Measurements from ENCODE around the gene KSR1. TPM values are rescaled to one million over a fixed set of nuclear protein-coding genes. Genes with fewer than 3 reads are reported as not detected.

The KSR1 gene
- total and polyA plus RNA-seq, 2 of the 8 experiments (the other 6 are each of a cell fraction or from before 2014, with no cell fraction given): 14.1 to 34.7 TPM

DNA sequence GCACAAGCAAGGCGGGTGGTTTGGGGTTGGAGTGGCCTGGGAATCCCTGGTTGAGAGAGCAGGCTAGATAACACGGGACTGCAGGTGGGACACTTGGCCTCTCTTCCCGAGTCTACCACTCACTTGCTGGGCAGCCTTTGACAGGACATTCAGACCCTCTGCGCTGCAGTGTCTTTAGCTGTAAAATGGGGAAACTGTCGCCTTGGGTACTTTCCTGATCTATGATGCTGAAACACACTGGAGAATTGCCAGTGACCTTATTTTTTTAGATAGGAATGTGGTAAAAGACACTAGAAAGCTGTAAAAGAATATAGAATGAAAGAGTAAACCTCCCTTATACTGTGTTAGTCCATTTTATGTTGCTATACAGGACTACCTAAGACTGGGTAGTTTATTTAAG, 30.5 kb downstream of the KSR1 start:
- Histone ChIP-seq H3K4ac (replicated peaks; ENCODE audit: insufficient read length, low read depth, low read length) (no peak overlapping the region), H3K18ac (ENCODE audit: extremely low read depth, low read length) (no peak overlapping the region), H3K27me3 (replicated peaks in 1 of 4; ENCODE audit: control insufficient read depth in 3 of 4, extremely low read depth in 1 of 4, insufficient read depth in 3 of 4, low read length in 3 of 4) (no peaks in the 10 kb centered on the region), H4K20me1 (replicated peaks in 1 of 2; ENCODE audit: control insufficient read depth in 1 of 2, insufficient read depth in 2 of 2, low read length in 2 of 2) (peaks cover 0 to 1% of the 10 kb centered on the region in 2 experiments), H4K8ac (ENCODE audit: extremely low read depth, insufficient read depth, low read length) (no peak overlapping the region), H2BK120ac (replicated peaks; ENCODE audit: low read depth, low read length) (no peak overlapping the region), H2AK5ac (ENCODE audit: low read depth, low read length) (no peak overlapping the region), H3K4me1 (replicated peaks in 1 of 4; ENCODE audit: control insufficient read depth in 3 of 4, insufficient read depth in 4 of 4, low read length in 3 of 4) (peaks cover 8 to 22% (median 15%) of the 10 kb centered on the region in 4 experiments), H3K4me2 (ENCODE audit: insufficient read depth in 1 of 2, low read depth in 2 of 2, low read length in 2 of 2) (no peak overlapping the region), H3K27ac (ENCODE audit: low read depth, low read length) (no peak overlapping the region), H4K5ac (ENCODE audit: insufficient read length, low read depth, low read length) (no peak overlapping the region), H3K56ac (replicated peaks; ENCODE audit: insufficient read length, low read depth, low read length) (no peak overlapping the region), H3K36me3 (ENCODE audit: control insufficient read depth in 2 of 4, insufficient read depth in 4 of 4, low read length in 3 of 4) (no peaks in the 10 kb centered on the region), H3K79me1 (ENCODE audit: low read depth, low read length) (peaks cover 8% of the 10 kb centered on the region), H4K91ac (replicated peaks; ENCODE audit: insufficient read length, low read length) (no peak overlapping the region), H3K4me3 (ENCODE audit: extremely low read depth in 1 of 4, insufficient read depth in 2 of 4, low read depth in 3 of 4, low read length in 4 of 4) (no peak overlapping the region), H2BK12ac (ENCODE audit: low read depth, low read length) (no peak overlapping the region), H2BK20ac (ENCODE audit: low read length) (no peak overlapping the region), H3K79me2 (ENCODE audit: control insufficient read depth in 1 of 2, insufficient read depth in 2 of 2, low read length in 2 of 2) (peaks cover 0 to 56% of the 10 kb centered on the region in 2 experiments; a peak in 2 of 4 replicates), H3K23ac (ENCODE audit: insufficient read length) (no peak overlapping the region), H3K23me2 (ENCODE audit: low read depth, low read length) (no peaks in the 10 kb centered on the region), H2BK5ac (ENCODE audit: low read depth, low read length) (no peak overlapping the region), H3K9ac (replicated peaks in 1 of 4; ENCODE audit: extremely low read depth in 1 of 4, low read depth in 3 of 4, low read length in 3 of 4) (peak overlapping the region in 1 of 4 experiments; percentile 18; a peak in 1 of 7 replicates), H3K14ac (ENCODE audit: insufficient read length) (no peak overlapping the region), H2AFZ (ENCODE audit: low read length) (no peak overlapping the region), H2BK15ac (ENCODE audit: low read length) (no peak overlapping the region), H3K9me3 (ENCODE audit: insufficient read depth in 2 of 2, low read depth in 1 of 2, low read length in 1 of 2) (no peaks in the 10 kb centered on the region; a peak in 1 of 4 replicates)
- ChIA-PET CTCF (ENCODE audit: partially characterized antibody) (interaction anchor here (1.1 to 1.6 kb wide), 4 partner anchors 15 to 117 kb away, joined by 3 to 7 read pairs (median 5); partner anchors contain the start of gene KSR1), POLR2A (ENCODE audit: partially characterized antibody) (no interaction called here)
- 76% methylated on average over 5 of the region's 5 CpGs; no CpG with 5 or more reads in 1 of the 2 experiments for WGBS, 2 experiments (ENCODE audit: extremely low coverage in 1 of 2, insufficient coverage in 1 of 2, insufficient read length in 1 of 2, insufficient replicate concordance in 2 of 2, low coverage in 1 of 2, low lambda C conversion rate in 2 of 2, missing lambda C conversion rate in 1 of 2)
- DNase-seq (ENCODE audit: low read depth in 1 of 2, low spot score in 2 of 2) (no peak), FAIRE-seq (no peak)
- TF ChIP-seq SIX5 (IDR thresholded peaks at IDR 0.05; ENCODE audit: low read depth, low read length) (no peak), KDM5A (IDR thresholded peaks at IDR 0.05; ENCODE audit: low read length) (no peak), CHD2 (IDR thresholded peaks at IDR 0.05; ENCODE audit: low read length) (no peak), POLR2AphosphoS5 (IDR thresholded peaks at IDR 0.05; ENCODE audit: low read depth, low read length) (no peak), CBX5 (IDR thresholded peaks at IDR 0.05; ENCODE audit: low read depth, low read length) (no peak), BACH1 (IDR thresholded peaks at IDR 0.05; ENCODE audit: low read length) (no peak), SIRT6 (IDR thresholded peaks at IDR 0.05; ENCODE audit: low read length) (no peak), CREB1 (IDR thresholded peaks at IDR 0.05) (no peak), TBP (IDR thresholded peaks at IDR 0.05; ENCODE audit: low read depth, low read length) (no peak), RNF2 (IDR thresholded peaks at IDR 0.05; ENCODE audit: borderline replicate concordance, low read depth, low read length, missing control alignments, poor library complexity, severe bottlenecking) (no peak), HDAC6 (IDR thresholded peaks at IDR 0.05; ENCODE audit: low read depth, low read length) (no peak), JUND (IDR thresholded peaks at IDR 0.05; ENCODE audit: low read length) (no peak), POLR2A (IDR thresholded peaks at IDR 0.05; ENCODE audit: control extremely low read depth in 1 of 2, low read depth in 2 of 2, low read length in 2 of 2) (no peak), PHF8 (conservative IDR thresholded peaks at IDR 0.05; ENCODE audit: low read depth, low read length) (no peak), RBBP5 (IDR thresholded peaks at IDR 0.05; ENCODE audit: borderline replicate concordance, low read depth, low read length) (no peak)
- TF ChIP-seq, protein P1, sequence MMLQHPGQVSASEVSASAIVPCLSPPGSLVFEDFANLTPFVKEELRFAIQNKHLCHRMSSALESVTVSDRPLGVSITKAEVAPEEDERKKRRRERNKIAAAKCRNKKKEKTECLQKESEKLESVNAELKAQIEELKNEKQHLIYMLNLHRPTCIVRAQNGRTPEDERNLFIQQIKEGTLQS (IDR thresholded peaks at IDR 0.05; ENCODE audit: insufficient read depth, low read depth, low read length): no peak

Data from H1 (cell line).